LNCAP (cell line): ENCODE results near the gene SLC26A3.

Experiments used
- CTCF ChIP-seq: fragments of 450-650 bp; IDR thresholded peaks from 2 replicates; pipeline ENCODE4 v1.5.1; 2017; ENCODE audit warnings: mild to moderate bottlenecking

SLC26A3 gene

GRCh38 chr7:107811934-107812333 lies 8.9 kb upstream of the SLC26A3 start:
- TF ChIP-seq CTCF, result no peak

GRCh38 chr7:107810626-107811025 lies 7.6 kb upstream of the SLC26A3 start:
- no peak for TF ChIP-seq CTCF

GRCh38 chr7:107809179-107809578 lies 6.2 kb upstream of the SLC26A3 start:
- no peak for TF ChIP-seq CTCF

- TF ChIP-seq CTCF, result no peak
These were observed 3.3 kb downstream of the SLC26A3 start for GRCh38 chr7:107799647-107800264.

- TF ChIP-seq CTCF, result no peak
These were observed 10.7 kb downstream of the SLC26A3 start for GRCh38 chr7:107792364-107792763.

GRCh38 chr7:107789647-107790046 lies 13.4 kb downstream of the SLC26A3 start:
- TF ChIP-seq CTCF, result no peak

GRCh38 chr7:107788662-107789061 lies 14.4 kb downstream of the SLC26A3 start:
- TF ChIP-seq CTCF, result no peak

GRCh38 chr7:107788216-107788615 lies 14.8 kb downstream of the SLC26A3 start:
- TF ChIP-seq CTCF, result no peak
